ENCODE results near the gene TARBP1.
"Not testable (repeated sequence)": the region's sequence is repeated elsewhere in the genome, so short reads cannot be mapped to it uniquely, and the experiment has no call there.

Gene TARBP1

DNA sequence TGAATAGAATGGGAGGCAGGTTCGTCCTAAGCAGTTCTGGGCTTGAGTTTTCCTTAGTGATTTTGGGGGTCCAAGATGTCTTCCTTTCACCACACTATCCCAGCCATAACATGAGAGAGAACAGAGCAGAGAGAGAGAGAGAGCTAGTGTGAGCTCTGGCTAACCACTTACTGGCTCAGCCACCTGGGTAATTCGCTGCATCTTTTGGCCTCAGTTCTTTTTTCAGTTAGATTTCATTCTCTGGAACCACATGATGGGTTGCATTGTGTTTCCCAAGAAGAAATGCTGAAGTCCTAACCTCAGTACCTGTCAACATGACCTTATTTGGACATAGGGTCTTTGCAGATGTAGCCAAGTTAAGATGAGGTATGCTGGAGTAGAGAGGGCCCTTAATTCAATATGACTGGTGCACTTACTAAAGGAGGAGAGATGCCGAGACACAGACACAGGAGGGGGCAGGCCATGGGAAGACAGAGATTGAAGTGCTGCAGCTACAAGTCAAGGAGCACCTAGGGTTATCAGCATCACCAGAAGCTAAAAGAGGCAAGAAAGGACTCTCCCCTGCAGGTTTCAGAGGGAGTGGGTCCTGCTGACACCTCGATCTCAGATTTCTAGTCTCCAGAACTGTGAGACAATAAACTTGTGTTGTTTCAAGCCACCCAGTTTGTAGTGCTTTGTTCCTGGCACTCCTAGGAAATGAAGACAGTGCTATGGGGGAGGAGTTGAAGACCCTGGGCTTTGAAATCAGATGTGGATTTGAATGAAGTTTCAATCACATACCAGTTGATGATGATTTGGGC, 26.2 kb upstream of the TARBP1 start:
- TF ChIP-seq CTCF (IDR thresholded peaks at IDR 0.05; ENCODE audit: low read depth, low read length): no peak
- in situ Hi-C loops (cut with HindIII; ENCODE audit: low sequenced_read_pairs): no loop called here
- DNase-seq (ENCODE audit: low read depth, low spot score): no peak
- H3K4me3 ChIP-seq (ENCODE audit: low read depth, low read length): no peak overlapping the region

GRCh38 chr1:234504251-234504650, 25.3 kb upstream of the TARBP1 start:
- DNase-seq (ENCODE audit: low read depth, low spot score); in situ Hi-C loops (cut with HindIII; ENCODE audit: low sequenced_read_pairs); H3K4me3 ChIP-seq (ENCODE audit: low read depth, low read length): not testable (repeated sequence)

DNA sequence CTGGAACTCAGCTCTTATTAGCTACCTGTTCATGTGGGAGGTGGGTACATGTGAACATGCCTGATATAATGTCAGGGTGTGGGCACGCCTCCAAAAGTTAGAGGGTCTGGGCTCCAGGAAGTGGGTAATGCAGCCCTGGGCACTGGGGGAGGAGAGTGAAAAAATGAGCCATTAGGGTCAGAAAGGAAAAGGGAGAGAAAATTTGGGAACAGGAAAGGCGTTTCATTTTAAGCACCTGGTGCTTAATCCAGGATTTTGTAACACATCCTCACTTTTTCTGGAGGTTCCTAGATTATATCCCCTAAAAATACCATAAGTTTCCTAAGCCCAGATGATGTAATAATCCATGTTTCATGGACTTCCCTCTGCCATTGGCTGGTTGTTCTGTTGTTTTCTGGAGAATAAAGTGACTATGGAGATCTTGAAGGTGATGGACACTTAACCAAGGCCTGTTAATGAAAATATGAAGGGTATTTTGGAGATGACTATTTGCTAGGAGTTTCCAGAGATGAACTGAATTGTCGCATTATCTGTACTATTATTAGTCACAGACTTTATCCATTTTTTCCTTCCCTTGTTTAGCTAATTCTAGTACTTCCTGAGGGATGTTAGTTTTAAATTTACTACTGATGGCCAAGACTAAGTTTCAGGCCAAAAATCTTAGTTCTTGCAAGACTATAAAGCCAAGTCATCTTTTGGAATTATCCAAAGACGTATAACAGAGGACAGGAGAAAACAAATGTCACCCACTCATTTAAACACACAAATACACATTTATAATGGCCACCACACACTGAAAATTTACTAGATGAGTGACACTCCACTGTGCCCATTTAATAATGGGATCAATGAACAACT, 24.4 kb upstream of the TARBP1 start:
- H3K4me3 ChIP-seq (ENCODE audit: low read depth, low read length): no peak overlapping the region
- no peak for DNase-seq (ENCODE audit: low read depth, low spot score)
- in situ Hi-C loops (cut with HindIII; ENCODE audit: low sequenced_read_pairs): no loop called here
- no peak for TF ChIP-seq CTCF (IDR thresholded peaks at IDR 0.05; ENCODE audit: low read depth, low read length)

DNA sequence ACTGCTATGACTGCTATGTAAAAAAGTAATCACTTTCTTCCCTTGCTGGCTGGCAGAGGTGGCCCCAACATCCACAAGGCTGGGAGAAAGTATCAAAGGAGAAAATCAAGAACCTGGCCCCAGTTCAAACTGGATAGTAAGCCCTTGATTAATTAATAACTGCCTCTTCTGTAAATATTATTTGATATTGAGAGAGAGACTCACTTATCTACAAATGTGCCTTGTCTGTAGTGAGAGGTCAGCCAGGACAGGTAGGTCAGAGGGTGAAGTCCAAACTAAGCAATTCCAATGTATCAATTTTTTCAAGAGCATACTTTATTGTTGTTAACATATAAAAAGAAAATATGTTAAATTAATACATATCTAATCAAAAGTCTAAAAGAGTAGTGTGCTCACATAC, 23.8 kb upstream of the TARBP1 start:
- no peak overlapping the region for H3K4me3 ChIP-seq (ENCODE audit: low read depth, low read length)
- in situ Hi-C loops (cut with HindIII; ENCODE audit: low sequenced_read_pairs): no loop called here
- TF ChIP-seq CTCF (IDR thresholded peaks at IDR 0.05; ENCODE audit: low read depth, low read length): no peak
- DNase-seq (ENCODE audit: low read depth, low spot score): no peak

DNA sequence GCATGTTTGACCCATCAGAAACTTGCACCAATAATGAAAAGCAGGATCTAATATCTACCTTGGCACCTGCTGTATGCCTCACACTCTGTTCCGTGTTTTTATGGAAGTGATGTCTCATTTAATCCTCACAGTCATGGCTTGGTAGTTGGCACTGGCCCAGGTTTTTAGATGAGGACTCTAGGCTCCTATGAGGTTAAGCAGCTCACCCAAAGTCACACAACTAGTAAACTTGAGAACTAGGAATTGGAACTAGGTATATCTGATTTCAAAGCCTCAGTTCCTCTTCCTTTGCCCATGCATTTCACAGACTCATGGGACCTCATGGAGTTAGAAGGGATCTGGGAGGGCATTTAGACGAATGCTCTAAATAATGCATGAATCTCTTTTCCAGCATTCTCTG, 21.3 kb upstream of the TARBP1 start:
- in situ Hi-C loops (cut with HindIII; ENCODE audit: low sequenced_read_pairs): no loop called here
- peak; percentile 36 for DNase-seq (ENCODE audit: low read depth, low spot score)
- no peak for TF ChIP-seq CTCF (IDR thresholded peaks at IDR 0.05; ENCODE audit: low read depth, low read length)
- H3K4me3 ChIP-seq (ENCODE audit: low read depth, low read length): no peak overlapping the region

DNA sequence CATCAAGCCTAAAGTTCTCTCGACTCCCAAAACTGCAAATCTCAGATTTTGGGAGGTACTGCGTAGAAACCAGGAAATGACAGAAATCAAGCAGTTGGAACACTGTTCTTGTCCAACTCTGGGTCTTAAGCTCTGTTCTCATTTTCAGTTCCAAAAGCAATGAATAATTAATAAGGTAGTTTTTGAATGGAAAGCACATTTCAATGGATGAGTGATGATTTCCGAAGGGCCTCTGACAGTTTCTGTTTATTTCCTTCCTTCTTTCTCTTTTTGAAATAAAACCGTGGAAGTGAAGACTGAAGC, 20.9 kb upstream of the TARBP1 start:
- DNase-seq (ENCODE audit: low read depth, low spot score): no peak
- no peak overlapping the region for H3K4me3 ChIP-seq (ENCODE audit: low read depth, low read length)
- in situ Hi-C loops (cut with HindIII; ENCODE audit: low sequenced_read_pairs): no loop called here
- TF ChIP-seq CTCF (IDR thresholded peaks at IDR 0.05; ENCODE audit: low read depth, low read length): no peak

Measured in astrocyte of the spinal cord (primary cell).